HG03097 (cell line): ENCODE measurements around the gene RALGDS.

ENCODE experiments used
- ATAC-seq: cut with Tn5 transposase; IDR thresholded peaks from one replicate; pipeline ENCODE4 v1.9.1; 2021; ENCODE audit not compliant: unreplicated experiment, low FRiP score

The RALGDS gene

DNA sequence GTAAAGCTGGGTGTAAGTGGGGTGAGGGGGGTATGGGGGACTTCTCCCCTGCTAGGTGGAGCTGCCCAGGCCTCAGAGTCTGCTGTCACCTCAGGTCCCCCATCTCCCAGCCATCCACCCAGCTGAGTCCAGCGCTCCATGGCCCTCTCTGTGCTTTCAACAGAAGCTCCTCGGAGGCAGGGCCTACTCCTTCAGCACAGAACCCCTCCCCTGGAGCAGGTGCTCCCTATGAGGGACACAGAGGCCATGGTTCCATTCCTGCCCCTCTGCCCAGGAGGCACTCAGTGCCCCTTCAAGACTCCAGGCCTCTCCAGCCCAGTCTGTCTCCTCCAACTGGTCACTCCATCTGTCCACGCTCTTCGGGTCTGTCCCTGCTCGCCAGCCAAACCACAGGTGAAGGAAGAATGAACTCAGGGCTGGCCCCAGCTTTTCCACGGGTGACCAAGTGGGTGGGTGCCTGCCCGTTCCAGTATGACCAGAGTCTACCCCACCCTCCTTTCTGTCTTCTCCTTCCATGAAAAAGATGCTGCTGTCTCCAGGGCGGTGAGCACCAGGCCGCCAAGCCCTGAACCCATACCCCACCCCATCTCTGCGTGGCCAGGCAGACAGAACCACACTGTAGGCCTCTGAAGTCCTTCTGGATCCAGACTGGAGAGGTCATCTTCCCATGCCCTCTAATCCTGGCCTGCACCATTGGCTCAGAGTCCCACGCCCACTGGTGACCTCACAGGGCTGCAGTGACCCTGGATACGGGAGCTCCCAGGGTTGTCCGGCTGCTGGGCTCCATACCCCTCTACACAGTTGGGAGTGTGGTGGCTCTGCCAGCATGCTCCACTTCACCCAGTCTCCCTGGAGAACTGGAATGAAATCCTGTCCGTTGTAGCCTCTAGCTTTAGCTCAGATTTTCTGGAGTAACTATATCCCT, 30.8 kb upstream of the RALGDS start:
- no peak for ATAC-seq

DNA sequence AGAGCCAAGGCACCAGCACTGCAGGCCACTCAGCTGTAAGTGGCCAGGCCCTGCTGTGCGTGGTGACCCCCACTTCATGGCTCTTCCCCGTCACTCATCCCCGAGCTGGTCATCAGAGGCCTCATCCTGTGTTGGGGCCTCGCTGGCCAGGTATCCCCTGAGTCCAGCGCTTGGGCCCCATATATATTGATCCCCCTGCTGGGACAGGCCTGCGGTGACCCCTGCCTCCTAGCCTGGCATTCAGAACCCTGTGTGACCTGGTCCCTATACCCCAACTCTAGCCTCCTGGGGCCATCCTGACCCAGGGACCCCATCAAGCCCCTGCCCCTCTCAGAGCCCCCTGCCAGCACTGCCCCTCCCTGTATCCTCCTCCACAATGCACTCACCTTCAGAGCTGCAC, 30.0 kb upstream of the RALGDS start:
- ATAC-seq: no peak

DNA sequence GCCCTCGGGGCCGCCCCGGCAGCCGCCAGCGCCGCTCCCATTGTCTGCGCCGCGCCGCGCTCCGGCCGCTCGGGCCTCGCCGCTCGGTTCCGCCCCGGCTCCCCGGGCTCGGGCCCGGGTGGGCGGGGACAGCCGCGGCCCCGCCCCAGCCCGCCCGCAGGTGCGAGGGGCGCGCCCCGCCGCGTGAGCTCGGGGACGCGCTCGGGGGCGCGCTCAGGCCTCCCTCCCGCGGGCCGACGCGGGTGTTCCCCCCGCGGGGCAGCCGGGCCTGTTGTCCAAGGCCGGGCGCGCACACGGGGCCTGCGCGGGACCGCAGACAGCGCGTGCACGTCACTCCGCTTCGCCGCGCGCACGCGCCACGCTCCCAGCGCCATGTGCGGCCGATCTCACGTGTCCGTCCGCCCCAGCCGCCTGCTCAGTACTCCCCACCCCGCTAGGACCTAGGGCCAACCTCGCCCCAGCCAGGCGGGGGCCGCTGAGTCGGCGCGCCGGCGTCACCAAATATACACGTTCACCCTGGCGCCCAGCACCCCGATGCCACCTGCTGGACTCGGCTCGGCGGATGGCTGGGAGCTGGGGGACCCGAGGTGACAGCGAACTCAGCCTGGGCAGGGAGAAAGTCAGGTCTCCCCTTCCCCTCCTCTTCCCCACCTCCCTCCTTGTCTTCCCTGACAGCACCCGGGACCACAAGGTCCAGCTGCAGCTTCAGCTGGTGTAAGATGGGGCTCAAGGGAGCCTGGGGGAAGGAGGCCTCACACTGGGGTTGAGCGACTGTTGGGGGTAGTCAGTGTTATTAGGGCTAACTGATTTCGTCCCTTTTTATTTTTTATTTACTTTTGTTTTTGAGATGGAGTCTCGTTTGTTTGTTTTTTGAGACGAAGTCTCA, 28.3 kb upstream of the RALGDS start:
- peak; percentile 54 for ATAC-seq

DNA sequence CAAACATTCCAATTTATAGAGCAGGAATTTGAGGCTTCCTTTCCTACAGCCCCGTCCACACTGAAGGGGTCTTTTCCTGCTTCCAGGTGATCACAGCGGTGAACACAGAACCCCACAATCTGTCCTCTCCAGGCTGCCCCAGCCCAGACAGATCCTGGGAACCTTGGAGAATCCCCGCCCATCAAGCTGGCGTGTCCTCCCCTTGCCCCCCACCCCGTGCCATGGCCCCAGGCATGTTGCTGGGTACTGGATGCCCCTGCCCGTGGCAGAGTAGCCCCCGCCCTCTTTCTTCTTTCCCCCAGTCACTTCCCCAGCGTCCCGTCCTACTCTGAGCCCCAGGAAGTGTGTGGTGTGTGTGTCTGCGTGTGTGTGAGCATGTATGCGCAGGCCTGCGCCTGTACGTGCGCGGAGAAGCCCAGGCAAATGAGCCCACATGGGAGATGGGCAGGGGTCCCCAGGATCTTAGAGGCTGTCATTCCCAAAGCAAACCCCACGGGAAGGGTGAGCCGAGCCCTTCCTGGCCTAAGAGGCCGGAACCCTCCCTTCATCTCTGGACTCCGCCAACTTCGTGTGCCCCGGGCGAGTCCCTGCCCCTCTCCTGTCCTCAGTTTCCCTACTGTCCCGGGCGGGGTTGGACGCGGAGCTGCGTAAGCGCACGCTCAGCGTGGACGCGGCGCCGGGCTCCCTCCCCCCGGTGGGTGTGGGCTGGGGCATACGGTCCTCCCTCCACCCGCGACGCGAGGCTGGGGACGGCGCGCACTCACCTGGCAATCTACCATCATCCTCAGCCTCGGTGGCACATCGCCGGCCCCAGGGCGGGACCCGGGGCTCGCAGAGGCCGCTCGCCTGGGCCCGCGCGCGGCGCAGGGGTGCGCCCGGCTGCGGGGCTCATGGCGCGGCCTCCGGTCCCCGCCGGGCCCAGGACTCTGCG, 27.4 kb upstream of the RALGDS start:
- peak; percentile 10 for ATAC-seq

DNA sequence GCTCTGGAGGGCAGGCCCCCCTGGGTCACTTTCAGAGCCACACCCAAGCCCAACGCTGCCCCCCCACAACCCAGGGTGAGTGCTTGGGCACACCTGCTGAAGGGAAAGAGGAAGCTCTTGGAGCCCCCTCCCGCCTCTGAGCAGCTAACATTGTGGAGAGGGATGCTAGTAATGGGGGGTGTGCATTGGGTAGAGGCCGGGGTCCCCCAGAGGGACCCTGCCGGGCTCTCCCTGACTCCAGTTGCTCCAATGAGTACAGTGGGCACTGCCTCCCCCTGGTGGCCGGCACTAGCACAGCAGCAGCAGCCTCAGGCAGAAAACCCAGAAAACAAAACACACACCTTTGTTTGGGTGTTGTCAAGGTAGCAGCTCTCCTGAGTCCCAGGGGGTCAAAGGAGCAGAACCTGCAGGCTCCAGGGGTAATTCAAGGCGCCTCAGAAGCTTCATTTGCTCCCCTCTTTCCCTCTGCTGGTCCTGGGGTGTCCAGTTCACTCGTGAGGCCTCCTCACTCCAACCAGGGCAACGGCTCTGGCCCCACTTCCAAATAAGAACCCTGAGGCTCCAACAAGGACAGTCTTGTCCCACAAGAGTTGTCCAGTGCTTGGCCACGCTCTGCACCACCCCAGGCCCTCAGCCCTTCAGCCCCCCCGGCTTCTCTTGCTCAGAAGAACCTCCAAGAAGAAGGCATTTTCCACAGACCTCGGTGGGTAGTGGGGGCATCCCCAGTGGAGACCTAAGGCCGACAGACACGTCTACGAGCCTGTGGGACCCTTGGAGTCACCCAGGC, 26.6 kb upstream of the RALGDS start:
- no peak for ATAC-seq

DNA sequence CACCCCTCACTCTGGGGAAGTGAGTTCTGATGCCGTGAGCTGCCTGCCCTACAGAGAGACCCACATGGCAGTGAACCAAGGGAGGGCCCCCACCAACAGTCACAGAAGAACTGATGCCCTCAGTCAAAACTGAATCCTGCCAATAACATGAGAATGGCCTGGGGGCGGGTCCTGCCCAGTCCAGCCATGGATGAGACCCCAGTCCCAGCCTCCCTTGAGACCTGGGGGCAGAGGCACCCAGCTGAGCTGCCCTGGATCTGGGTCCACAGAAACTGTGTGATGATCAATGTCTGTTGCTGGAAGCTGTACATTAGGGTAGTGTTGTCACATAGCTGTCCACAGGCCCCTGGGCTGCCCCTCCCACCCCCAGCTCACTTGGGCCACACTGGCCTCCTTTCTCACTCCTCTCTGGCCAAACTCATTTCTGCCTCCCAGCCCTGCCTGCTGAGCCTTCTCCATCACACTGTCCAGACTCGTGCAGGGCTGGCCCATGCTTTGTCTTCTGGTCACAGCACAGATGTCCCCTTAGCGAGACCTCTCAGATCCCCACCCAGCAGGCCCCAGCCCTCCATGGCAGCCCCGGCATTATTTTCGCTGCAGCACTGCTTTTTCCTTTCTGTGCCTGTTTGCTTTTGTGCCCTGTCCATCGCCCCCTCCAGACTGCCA, 25.8 kb upstream of the RALGDS start:
- ATAC-seq: no peak

DNA sequence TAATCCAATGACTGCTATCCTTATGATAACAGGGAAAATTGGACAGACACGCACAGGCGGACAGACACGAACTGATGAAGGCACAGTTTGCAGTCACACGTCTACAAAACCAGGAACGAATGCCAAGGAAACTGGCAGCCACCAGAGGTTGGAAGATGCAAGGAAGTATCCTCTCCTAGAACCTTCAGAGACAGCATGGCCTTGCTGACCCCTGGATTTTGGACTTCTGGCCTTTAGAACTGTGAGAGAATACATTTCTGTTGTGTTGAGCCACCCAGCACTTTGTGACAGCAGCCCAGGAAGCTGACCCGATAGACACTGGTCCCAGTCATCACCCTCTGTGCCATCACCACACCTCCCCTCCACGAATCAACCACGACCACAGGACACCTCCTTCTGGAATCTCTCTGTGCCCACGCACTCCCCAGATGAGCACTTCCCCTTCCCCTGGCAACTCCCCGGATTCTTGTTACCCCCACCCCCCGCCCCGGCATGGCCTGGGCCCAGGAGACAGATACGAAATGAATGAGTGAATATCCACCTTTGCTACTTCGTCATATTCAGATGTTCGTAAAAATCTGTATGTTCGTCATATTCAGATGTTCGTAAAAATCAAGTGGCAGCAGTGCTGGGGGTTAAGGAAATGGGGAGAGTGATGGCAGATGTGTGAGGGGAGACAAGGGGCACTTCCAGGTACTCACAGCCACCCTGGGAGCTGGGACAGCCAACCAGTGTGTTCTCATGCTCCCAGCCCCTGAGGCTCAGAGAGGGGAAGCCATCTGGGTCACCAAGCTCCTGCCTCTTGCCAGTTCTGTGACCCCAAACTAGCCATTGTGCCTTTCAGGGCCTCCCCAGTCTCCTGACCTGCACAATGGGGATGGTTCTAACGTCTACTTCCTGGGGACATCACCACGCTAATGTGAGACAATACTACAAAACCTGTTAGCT, 24.1 kb upstream of the RALGDS start:
- ATAC-seq: no peak

DNA sequence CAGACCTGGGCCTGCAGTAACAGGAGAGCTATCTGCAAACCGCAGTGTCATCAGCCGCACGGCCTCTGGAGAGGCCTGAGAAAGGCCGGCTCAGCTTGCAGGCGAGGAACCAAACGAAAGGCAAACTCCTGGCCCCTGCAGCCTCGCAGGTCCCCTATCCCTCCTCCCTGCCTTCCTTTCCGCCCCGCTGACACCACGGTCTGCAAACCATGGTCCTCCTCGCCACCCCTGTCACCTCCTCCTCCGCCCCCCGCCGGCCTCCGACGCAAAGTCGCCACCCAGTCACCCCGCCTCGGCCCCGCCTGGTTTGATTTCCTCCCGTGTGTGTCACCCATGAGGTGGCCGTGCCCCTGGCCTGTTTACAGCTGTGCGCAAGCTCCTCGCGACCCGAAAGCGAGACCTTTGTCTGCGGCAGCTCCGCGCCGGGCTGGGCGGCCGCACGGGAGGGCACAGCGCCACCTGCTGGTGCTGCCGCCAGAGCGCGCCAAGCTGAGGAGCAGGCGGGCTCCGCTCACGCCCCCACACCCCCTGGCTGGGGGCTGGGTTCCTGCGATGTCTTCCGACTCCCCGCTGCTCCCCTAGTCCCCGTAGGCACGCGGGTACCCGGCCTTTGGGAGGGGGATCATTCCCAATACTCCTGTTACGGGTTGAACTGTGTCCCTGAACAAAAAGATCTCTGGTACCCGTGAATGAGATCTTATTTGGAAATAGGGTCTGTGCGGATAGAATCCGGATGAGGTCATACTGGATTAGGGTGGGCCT, 23.3 kb upstream of the RALGDS start:
- peak; percentile 48 for ATAC-seq

DNA sequence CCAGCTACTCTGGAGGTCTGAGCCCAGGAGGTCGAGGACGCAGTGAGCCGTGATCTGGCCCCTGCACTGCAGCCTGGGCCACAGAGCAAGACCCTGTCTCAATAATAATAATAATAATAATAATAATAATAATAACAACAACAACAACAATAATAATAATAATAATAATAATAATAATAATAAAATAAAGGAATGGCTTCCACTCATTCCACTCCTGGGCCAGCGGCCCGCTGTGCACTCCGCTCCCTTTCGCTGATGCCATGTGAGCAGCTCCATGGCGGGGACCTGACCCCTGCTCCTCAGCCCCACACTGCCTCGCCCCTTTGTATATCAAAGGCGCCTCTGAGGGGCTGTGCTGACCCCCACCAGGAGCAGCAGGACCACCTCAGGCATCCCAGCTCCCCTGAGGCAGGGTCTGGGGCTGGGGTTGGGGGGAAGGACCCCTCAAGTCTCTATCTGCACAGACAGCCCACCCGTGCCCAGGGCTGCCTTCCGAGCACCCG, 22.6 kb upstream of the RALGDS start:
- no peak for ATAC-seq

DNA sequence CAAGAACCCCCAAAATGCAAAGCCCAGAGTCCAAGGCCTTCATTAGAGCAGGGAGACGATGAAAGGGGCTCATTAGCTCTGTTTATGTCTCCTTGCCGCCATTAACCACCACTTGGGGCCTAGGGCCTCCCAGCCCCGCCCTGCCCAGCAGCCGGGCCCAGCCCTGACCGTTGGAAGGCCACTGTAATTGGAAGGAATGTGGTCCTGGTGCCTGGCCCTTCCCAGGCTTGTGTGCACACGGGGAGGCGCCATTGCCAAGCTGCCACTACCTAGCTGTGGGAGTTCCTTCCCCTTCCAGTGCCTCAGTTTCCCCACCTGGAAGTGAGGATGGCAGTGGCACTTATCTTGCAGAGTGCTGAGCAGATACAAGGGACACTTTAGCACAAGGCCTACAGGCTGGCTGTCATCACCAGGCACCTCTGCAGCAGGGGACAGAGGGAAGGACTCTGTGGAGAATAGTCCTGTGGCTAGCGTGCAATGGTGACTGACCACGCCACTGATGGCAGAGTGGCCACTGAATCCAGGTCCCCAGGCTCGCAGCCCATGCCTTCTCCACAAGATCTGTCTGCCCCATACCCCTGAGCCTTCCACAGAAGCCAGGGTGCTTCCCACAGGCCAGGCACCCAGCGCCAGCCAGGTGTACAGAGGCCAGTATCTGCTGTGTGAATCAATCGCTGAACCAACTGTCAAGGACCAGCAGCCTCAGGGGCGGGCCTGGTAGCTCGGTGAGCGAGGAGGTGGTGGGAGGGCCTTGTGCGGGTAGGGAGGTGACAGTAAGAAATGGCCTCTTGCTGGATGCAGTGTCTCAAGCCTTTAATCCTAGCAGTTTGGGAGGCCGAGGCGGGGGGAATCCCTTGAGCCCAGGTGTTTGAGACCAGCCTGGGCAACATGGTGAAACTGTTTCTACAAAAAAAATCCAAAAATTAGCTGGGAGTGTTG, 21.9 kb upstream of the RALGDS start:
- ATAC-seq: no peak

DNA sequence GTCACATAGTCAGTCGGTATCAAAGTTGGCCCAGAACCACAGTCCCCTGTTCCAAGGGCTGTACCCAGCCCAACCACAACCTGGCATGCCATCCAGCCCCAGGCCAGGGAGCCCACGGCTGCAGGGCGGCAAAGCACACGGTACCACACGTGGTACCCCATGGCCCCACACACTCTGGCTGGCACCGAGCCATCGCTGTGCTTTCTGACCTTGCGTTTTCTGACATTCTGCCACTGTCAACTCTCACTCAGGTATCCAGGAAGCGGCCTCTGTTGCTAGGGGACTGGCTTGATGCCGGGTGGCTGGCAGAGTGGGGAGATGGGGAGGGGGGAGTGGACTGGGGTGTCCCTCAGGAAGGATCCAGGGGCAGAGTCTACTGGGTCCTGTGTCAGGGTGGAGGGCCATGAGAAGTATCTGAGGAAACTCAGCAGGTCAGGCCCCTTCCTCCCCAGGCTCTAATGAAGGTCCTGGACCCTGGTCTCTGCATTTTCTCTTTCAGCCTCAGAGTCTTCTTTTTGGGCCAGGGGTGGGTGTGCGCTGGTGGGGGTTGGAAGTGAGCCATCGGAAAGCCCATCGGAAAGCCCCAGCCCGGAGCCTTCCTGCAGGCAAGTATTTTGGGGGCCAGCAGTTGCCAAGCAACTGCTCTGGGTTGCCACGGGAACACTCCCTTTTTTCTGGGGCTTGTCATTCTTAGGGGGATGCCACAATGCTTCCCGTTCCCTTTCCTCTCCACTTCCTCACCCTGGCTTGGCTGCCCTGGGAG, 21.0 kb upstream of the RALGDS start:
- no peak for ATAC-seq

DNA sequence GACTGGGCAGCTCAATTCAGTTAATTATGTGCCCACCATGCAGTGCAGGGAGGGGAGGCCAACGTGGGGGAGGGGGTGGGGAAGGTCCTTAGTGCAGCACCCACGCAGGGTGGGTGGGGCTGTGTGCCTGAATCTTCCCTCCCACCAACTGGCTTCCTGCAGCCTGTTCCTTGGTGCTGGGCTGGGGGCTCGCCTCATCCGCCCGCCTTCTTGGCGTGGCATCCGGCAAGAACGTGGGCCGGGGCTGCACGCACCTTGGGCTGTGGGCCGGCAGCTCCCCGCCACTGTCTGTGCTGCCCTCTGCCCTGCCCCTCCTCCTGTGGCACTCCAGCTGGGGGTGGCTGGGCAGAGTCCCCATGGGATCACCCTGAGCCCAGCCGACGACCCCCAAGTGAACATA, 19.6 kb upstream of the RALGDS start:
- ATAC-seq: no peak

DNA sequence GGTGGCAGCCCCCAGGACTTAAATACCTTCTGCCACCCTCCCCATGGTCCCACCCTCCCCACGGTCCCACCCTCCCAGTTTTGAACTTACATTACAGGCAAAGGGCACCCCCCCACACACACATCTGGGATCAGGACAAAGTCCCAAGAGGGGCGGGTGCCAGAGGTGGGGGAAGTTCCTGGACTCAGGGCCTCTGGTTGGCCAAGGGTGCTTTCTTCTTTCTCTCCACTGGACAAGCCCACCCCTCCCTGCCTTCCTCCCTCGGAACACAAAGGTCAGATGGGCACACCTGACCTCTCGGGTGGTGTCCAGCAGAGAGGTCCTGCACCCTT, 19.1 kb upstream of the RALGDS start:
- no peak for ATAC-seq

DNA sequence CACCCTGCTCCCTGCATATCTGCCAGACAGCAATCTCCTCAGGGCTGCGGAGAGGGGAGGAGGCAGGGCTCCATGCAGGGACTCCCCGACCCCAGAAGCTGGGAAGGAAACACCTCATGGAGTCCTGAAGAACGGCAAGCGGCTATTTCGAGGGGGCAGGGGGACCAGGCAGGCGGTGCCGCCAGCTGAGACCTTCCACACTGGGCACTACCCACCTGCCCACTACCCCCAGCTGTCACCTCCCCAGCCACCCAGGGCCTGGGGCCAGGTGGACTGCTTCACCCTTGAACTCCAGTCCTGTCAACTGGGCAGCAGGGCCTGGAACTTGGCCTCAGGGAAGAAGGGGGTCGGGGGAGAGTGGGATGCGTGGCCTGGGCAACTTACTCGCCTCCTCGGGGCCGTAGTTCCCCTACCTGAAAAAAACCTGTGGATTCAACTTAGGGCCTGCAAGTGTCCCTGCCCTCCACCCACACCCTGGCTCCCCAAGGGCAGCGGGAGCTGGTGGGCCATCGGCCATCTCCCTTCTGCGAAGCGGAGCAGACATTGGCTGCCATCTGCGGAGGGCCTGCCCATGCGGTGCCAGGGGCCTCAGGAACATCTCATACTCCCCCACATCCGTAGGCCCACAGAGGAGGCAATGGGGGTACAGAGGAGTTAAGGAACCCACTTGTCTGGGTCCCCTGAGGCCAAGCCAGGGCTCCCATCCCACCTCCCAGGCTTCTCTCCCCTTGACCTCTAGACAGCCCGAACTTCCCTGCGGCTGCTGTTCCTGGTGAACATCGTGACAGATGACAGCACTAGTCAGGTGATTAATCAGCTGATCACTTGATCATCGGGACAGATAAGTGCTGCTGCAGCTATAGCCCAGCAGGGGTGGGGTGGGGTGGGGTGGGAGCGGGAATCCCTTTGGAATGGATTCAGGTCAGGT, 18.5 kb upstream of the RALGDS start:
- ATAC-seq: no peak
